ENCODE results near the gene MYO15B. TPM values are rescaled to one million over a fixed set of nuclear protein-coding genes. Genes with fewer than 3 reads are reported as not detected.

Gene MYO15B
- total and polyA plus RNA-seq, 2 experiments from 2014 or later: 124 to 153 TPM

DNA sequence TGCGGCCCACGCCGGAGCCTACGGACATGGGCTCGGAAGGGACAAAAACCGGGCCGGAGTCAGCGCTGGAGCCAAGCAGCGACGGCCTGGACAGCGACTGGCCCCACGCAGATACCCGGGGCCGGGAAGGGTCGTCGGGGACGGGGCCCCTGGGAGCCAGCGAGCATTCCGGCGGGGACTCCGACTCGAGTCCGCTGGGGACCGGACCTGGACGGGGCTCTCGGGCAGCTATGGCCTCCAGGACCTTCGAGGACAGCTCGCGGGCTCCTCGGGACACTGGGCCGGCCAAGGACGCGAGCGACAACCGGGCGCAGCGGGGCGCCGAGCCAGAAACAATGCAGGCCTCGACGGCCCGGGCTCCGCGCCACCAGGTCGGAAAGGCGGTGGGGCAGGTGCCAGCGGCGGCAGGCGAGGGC is 1.0 kb downstream of the MYO15B start:
- Histone ChIP-seq H3K27ac (peak overlapping the region; percentile 83), H3K79me2 (no peaks in the 10 kb centered on the region), H3K4me3 (peak overlapping the region; percentile 55), H4K20me1 (ENCODE audit: insufficient read depth, poor library complexity, severe bottlenecking) (no peaks in the 10 kb centered on the region), H3K9me3 (ENCODE audit: low read depth) (no peaks in the 10 kb centered on the region), H3K4me1 (ENCODE audit: insufficient read depth) (peaks cover 15% of the 10 kb centered on the region), H3K4me2 (peak overlapping the region; percentile 93), H2AFZ (peak overlapping the region; percentile 77), H3K27me3 (no peaks in the 10 kb centered on the region), H3K36me3 (replicated peaks; ENCODE audit: insufficient read depth, low read depth) (no peaks in the 10 kb centered on the region), H3K9me2 (replicated peaks; ENCODE audit: insufficient read depth) (no peaks in the 10 kb centered on the region)
- TF ChIP-seq EZH2phosphoT487 (IDR thresholded peaks at IDR 0.05; ENCODE audit: low read depth, severe bottlenecking, unreplicated experiment) (no peak), EZH2 (IDR thresholded peaks at IDR 0.05; ENCODE audit: borderline replicate concordance) (no peak)
- TF ChIP-seq, protein P1, sequence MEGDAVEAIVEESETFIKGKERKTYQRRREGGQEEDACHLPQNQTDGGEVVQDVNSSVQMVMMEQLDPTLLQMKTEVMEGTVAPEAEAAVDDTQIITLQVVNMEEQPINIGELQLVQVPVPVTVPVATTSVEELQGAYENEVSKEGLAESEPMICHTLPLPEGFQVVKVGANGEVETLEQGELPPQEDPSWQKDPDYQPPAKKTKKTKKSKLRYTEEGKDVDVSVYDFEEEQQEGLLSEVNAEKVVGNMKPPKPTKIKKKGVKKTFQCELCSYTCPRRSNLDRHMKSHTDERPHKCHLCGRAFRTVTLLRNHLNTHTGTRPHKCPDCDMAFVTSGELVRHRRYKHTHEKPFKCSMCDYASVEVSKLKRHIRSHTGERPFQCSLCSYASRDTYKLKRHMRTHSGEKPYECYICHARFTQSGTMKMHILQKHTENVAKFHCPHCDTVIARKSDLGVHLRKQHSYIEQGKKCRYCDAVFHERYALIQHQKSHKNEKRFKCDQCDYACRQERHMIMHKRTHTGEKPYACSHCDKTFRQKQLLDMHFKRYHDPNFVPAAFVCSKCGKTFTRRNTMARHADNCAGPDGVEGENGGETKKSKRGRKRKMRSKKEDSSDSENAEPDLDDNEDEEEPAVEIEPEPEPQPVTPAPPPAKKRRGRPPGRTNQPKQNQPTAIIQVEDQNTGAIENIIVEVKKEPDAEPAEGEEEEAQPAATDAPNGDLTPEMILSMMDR (IDR thresholded peaks at IDR 0.05; ENCODE audit: poor library complexity): no peak
- no peak for DNase-seq (ENCODE audit: low spot score)
- 26% methylated on average over 35 of the region's 49 CpGs for WGBS (ENCODE audit: low lambda C conversion rate, missing lambda C conversion rate)

GRCh38 chr17:75589012-75589918 is 1.7 kb downstream of the MYO15B start:
- Histone ChIP-seq H3K9me3 (ENCODE audit: low read depth) (no peaks in the 10 kb centered on the region), H3K4me1 (ENCODE audit: insufficient read depth) (peaks cover 15% of the 10 kb centered on the region), H3K79me2 (no peaks in the 10 kb centered on the region), H3K36me3 (replicated peaks; ENCODE audit: insufficient read depth, low read depth) (no peaks in the 10 kb centered on the region), H3K4me2 (peak overlapping the region; percentile 93), H3K27me3 (no peaks in the 10 kb centered on the region), H3K4me3 (peak overlapping the region; percentile 55), H2AFZ (peak overlapping the region; percentile 77), H3K9me2 (replicated peaks; ENCODE audit: insufficient read depth) (no peaks in the 10 kb centered on the region), H3K27ac (peak overlapping the region; percentile 83), H4K20me1 (ENCODE audit: insufficient read depth, poor library complexity, severe bottlenecking) (no peaks in the 10 kb centered on the region)
- 17% methylated on average over 43 of the region's 100 CpGs for WGBS (ENCODE audit: low lambda C conversion rate, missing lambda C conversion rate)
- TF ChIP-seq EZH2 (IDR thresholded peaks at IDR 0.05; ENCODE audit: borderline replicate concordance): no peak
- TF ChIP-seq, protein P1 (IDR thresholded peaks at IDR 0.05; ENCODE audit: poor library complexity): peak; percentile 54
- peak; percentile 97 for DNase-seq (ENCODE audit: low spot score)

DNA sequence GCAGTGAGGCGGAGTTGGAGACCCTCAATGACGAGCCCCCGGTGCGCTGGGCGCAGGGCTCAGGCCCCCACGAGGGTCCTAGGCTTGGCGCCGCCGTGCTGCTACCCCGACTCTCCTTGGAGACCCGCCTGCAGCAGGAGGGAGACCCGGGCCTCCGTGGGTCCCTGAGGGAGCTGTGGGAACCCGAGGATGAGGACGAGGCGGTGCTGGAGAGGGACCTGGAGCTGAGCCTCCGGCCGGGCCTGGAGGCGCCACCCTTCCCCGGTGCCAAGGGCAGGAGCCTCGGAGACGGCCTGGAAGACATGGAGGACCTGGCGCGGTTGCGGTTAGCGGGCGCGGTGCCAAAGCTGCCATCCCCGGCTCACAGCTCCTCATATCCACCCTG is 2.3 kb downstream of the MYO15B start:
- Histone ChIP-seq H2AFZ (no peak overlapping the region), H3K4me1 (ENCODE audit: insufficient read depth) (peaks cover 15% of the 10 kb centered on the region), H3K27me3 (no peaks in the 10 kb centered on the region), H4K20me1 (ENCODE audit: insufficient read depth, poor library complexity, severe bottlenecking) (no peaks in the 10 kb centered on the region), H3K9me2 (replicated peaks; ENCODE audit: insufficient read depth) (no peaks in the 10 kb centered on the region), H3K9me3 (ENCODE audit: low read depth) (no peaks in the 10 kb centered on the region), H3K79me2 (no peaks in the 10 kb centered on the region), H3K4me2 (peak overlapping the region; percentile 93), H3K36me3 (replicated peaks; ENCODE audit: insufficient read depth, low read depth) (no peaks in the 10 kb centered on the region), H3K4me3 (no peak overlapping the region), H3K27ac (peak overlapping the region; percentile 56)
- WGBS (ENCODE audit: low lambda C conversion rate, missing lambda C conversion rate): 94% methylated on average over 25 of the region's 29 CpGs
- no peak for TF ChIP-seq EZH2phosphoT487 (IDR thresholded peaks at IDR 0.05; ENCODE audit: low read depth, severe bottlenecking, unreplicated experiment)
- TF ChIP-seq, protein P1 (IDR thresholded peaks at IDR 0.05; ENCODE audit: poor library complexity): no peak
- TF ChIP-seq EZH2 (IDR thresholded peaks at IDR 0.05; ENCODE audit: borderline replicate concordance): no peak
- peak; percentile 12 for DNase-seq (ENCODE audit: low spot score)
